GM11168 (cell line): Measurements from ENCODE around the gene BCAS3.

Experiments used
- in situ Hi-C: fragments of 300-500 bp; cut with MboI; formaldehyde crosslinking; loops from one replicate; pipeline ENCODE4 v1.12.0; 2022; ENCODE audit warnings: low sequenced_read_pairs; ENCODE audit not compliant: unreplicated experiment

The BCAS3 gene

GRCh38 chr17:61436995-61437704, 759.5 kb downstream of the BCAS3 start:
- in situ Hi-C loops: loop anchor here (25.0 kb wide), 1 partner anchor 400 kb away; no protein-coding TSS in a partner anchor

GRCh38 chr17:61440697-61441096, 763.0 kb downstream of the BCAS3 start:
- in situ Hi-C loops: loop anchor here (25.0 kb wide), 1 partner anchor 397 kb away; no protein-coding TSS in a partner anchor

DNA sequence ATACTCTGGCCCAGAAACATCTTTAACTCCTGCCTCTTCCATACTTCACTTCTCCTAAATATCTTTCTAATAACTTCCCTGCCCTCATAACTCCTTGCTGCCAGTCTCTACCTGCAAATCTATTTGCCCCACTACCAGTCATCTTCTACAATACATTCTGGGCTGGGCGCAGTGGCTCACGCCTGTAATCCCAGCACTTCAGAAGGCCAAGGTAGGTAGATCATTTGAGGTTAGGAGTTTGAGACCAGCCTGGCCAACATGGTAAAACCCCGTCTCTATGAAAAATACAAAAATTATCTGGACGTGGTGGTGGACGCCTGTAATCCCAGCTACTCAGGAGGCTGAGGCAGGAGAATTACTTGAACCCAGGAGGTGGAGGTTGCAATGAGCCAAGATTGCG, 763.9 kb downstream of the BCAS3 start:
- in situ Hi-C loops: loop anchor here (25.0 kb wide), 1 partner anchor 396 kb away; no protein-coding TSS in a partner anchor

DNA sequence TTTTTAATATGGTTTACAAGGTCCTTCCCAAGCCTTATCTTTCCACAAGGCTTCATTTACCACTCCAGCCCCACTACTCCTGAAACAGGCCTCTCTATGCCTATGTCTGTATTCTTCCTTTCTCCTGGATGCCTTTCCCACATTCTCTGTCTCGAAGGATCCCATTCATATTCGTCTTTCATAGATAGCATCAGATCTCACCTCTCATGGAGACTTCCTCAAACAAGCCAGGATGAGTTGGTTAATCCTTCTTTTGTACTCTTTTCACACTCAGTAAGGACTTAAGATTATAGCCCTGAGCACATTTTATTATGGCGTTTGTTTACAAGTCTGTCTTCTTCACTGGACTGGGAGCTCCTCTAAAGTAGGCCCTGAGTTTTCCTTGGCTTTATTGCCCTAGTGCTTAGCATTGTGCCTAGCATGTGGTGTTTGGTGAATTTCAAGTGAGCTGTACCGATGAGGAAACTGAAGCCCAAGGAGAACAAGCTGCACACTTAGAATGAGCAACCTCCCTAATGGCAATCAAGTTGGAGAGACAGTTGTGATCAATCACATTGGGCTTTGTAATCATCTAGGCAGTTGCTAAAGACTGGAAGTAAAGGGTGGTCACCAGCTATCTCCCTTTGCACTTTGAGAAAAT, 764.6 kb downstream of the BCAS3 start:
- in situ Hi-C loops: loop anchor here (25.0 kb wide), 1 partner anchor 395 kb away; no protein-coding TSS in a partner anchor
